Measurements from ENCODE around the gene MGAT4B. TPM values are rescaled to one million over a fixed set of nuclear protein-coding genes. Genes with fewer than 3 reads are reported as not detected.

The MGAT4B gene
- total and polyA plus RNA-seq, 2 of the 13 experiments (the other 11 are each of a cell fraction or from before 2014, with no cell fraction given) = 93.5 to 130 TPM

DNA sequence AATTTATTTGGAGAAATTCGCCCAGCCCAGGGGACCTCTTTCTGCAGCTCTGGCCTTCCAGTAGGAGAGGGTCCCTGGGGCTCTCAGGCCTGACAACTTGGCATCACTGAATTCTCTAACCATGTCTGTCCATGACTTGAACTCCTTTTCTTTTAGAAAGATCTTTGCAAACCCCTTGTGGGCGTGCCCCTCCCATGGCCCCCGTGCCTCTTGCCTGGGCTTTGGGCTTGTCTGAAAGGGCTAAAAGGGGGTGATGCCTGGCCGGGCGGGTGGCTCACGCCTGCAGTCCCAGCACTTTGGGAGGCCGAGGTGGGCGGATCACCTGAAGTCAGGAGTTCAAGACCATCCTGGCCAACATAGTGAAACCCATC lies 10.8 kb upstream of the MGAT4B start:
- H3K4me1 ChIP-seq (ENCODE audit: insufficient read depth, low read length) = peaks cover 37% of the 10 kb centered on the region
- peaks cover 11% of the 10 kb centered on the region for H4K20me1 ChIP-seq (ENCODE audit: insufficient read depth, low read length)
- POLR2A ChIA-PET = interaction anchor here (5.3 kb wide), 1 partner anchor 12 kb away, joined by 115 read pairs; the partner anchor contains the start of gene MGAT4B
- H3K4me3 ChIP-seq (replicated peaks in 1 of 3; ENCODE audit: insufficient read depth in 1 of 3, low read depth in 2 of 3, low read length in 3 of 3) = no peak overlapping the region
- intact Hi-C loops (cut with micrococcal nuclease; ENCODE audit: unreplicated experiment) (no loop called here), in situ Hi-C loops (cut with HindIII; ENCODE audit: extremely low pct_ligation_motif_present, low pct_unique_long_range_greater_than_20kb) (no loop called here)
- no peaks in the 10 kb centered on the region for H3K9me3 ChIP-seq (ENCODE audit: low read length)
- H3K27ac ChIP-seq (ENCODE audit: extremely low read length, insufficient read depth, low read length) = no peak overlapping the region
- FAIRE-seq = no peak
- no peak overlapping the region for H3K4me2 ChIP-seq (ENCODE audit: low read depth, low read length)
- H3K9ac ChIP-seq (ENCODE audit: insufficient read depth, low read depth, low read length) = no peak overlapping the region
- no peaks in the 10 kb centered on the region for H3K27me3 ChIP-seq (ENCODE audit: control insufficient read depth in 1 of 2, insufficient read depth in 2 of 2, low read length in 2 of 2)
- ATAC-seq = no peak
- CTCF ChIA-PET (ENCODE audit: low intra/inter-chr PET ratio, low total read pairs) = no interaction called here
- TF ChIP-seq ELF3 (CRISPR knock-in tag; IDR thresholded peaks at IDR 0.05) = no peak
- TF ChIP-seq POLR2G (IDR thresholded peaks at IDR 0.05; ENCODE audit: low read depth, low read length) = peak; percentile 11; the same call in 1 of the 2 replicates
- no peak for DNase-seq (ENCODE audit: low spot score)
- peaks cover 23% of the 10 kb centered on the region for H3K79me2 ChIP-seq (ENCODE audit: insufficient read depth, low read length)
- no TSS peak for BruUV-seq (replicated peaks)
- 89% methylated on average over 5 of the region's 8 CpGs for WGBS (ENCODE audit: low lambda C conversion rate)
- H3K36me3 ChIP-seq (replicated peaks in 1 of 2; ENCODE audit: control insufficient read depth in 1 of 2, insufficient read depth in 2 of 2, low read length in 2 of 2) = peaks cover 10 to 15% of the 10 kb centered on the region in 2 experiments; a peak in 3 of 5 replicates
- H2AFZ ChIP-seq (ENCODE audit: low read length) = no peak overlapping the region

DNA sequence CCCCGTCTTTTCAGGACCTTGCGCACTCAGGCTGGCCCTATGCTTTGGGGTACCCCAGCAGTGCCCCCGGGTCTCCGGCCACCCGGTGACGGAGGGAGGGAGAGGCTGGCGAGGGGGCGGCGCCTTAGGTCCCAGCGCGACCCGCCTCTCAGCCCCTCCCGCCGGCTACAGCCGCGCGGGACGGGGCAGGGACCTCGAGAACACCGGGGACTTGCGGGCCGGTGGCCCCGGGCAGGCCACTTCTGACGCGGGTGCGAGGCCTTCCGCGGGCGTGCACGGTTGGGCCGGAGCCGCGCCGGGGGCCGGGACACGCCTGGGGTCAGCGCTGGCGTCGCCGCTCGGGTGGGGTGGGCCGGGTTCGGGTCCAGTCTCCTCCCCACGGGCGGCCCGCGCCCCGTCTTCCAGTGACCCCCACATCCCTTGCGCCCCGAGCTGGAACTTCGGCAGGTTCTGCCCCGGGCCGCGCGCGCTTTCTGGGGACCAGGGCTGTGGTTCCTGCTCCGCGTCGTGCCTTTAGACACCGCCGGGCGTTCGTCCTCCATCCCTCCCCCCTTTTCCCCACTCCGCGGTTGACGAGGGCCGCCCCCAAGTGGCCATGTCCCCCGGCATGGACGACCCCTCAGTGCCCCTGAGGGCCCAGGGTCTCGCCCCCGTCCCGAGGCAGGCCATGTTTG lies 10.3 kb upstream of the MGAT4B start:
- CTCF ChIA-PET (ENCODE audit: low intra/inter-chr PET ratio, low total read pairs) = no interaction called here
- in situ Hi-C loops (cut with HindIII; ENCODE audit: extremely low pct_ligation_motif_present, low pct_unique_long_range_greater_than_20kb) = no loop called here

More for the DNA sequence above, 10.3 kb upstream of the MGAT4B start:
- Histone ChIP-seq H3K79me2 (ENCODE audit: insufficient read depth, low read length) (peaks cover 17% of the 10 kb centered on the region), H2AFZ (ENCODE audit: low read length) (no peak overlapping the region), H3K4me2 (ENCODE audit: low read depth, low read length) (no peak overlapping the region), H3K36me3 (replicated peaks in 1 of 2; ENCODE audit: control insufficient read depth in 1 of 2, insufficient read depth in 2 of 2, low read length in 2 of 2) (peaks cover 11 to 19% of the 10 kb centered on the region in 2 experiments; a peak in 4 of 5 replicates), H3K4me1 (ENCODE audit: insufficient read depth, low read length) (peaks cover 32% of the 10 kb centered on the region), H3K9me3 (ENCODE audit: low read length) (no peaks in the 10 kb centered on the region), H4K20me1 (ENCODE audit: insufficient read depth, low read length) (peaks cover 6% of the 10 kb centered on the region), H3K9ac (ENCODE audit: insufficient read depth, low read depth, low read length) (no peak overlapping the region), H3K27ac (ENCODE audit: extremely low read length, insufficient read depth, low read length) (no peak overlapping the region), H3K4me3 (replicated peaks in 1 of 3; ENCODE audit: insufficient read depth in 1 of 3, low read depth in 2 of 3, low read length in 3 of 3) (no peak overlapping the region), H3K27me3 (ENCODE audit: control insufficient read depth in 1 of 2, insufficient read depth in 2 of 2, low read length in 2 of 2) (no peaks in the 10 kb centered on the region)
- WGBS (ENCODE audit: low lambda C conversion rate) = 95% methylated on average over 45 of the region's 72 CpGs
- intact Hi-C loops (cut with micrococcal nuclease; ENCODE audit: unreplicated experiment) = no loop called here
- POLR2A ChIA-PET = interaction anchor here (5.3 kb wide), 1 partner anchor 11 kb away, joined by 115 read pairs; the partner anchor contains the start of gene MGAT4B
- FAIRE-seq (no peak), ATAC-seq (no peak), DNase-seq (ENCODE audit: low spot score) (no peak)
- no TSS peak for BruUV-seq (replicated peaks)
- TF ChIP-seq ZNF724P (CRISPR knock-in tag; IDR thresholded peaks at IDR 0.05; ENCODE audit: borderline replicate concordance) = no peak
- TF ChIP-seq, protein P1, sequence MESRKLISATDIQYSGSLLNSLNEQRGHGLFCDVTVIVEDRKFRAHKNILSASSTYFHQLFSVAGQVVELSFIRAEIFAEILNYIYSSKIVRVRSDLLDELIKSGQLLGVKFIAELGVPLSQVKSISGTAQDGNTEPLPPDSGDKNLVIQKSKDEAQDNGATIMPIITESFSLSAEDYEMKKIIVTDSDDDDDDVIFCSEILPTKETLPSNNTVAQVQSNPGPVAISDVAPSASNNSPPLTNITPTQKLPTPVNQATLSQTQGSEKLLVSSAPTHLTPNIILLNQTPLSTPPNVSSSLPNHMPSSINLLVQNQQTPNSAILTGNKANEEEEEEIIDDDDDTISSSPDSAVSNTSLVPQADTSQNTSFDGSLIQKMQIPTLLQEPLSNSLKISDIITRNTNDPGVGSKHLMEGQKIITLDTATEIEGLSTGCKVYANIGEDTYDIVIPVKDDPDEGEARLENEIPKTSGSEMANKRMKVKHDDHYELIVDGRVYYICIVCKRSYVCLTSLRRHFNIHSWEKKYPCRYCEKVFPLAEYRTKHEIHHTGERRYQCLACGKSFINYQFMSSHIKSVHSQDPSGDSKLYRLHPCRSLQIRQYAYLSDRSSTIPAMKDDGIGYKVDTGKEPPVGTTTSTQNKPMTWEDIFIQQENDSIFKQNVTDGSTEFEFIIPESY (CRISPR knock-in tag; IDR thresholded peaks at IDR 0.05) = peak; percentile 74

All from HepG2 (cell line).